ENCODE results near the gene PAX9.

Gene PAX9

GRCh38 chr14:36649872-36650650 is 11.6 kb upstream of the PAX9 start:
- Mint-ChIP-seq H3K36me3 (ENCODE audit: low read depth) (peaks cover 2% of the 10 kb centered on the region), H3K27ac (no peak overlapping the region), H3K9me3 (no peaks in the 10 kb centered on the region), H3K4me1 (ENCODE audit: low read depth) (peaks cover 5% of the 10 kb centered on the region), H3K4me3 (no peak overlapping the region), H3K27me3 (ENCODE audit: low read depth) (peaks cover 83% of the 10 kb centered on the region)
- no peak for DNase-seq (ENCODE audit: low spot score)

- peaks cover 92% of the 10 kb centered on the region for H3K27me3 Mint-ChIP-seq (ENCODE audit: low read depth)
- no peak overlapping the region for H3K27ac Mint-ChIP-seq
- no peaks in the 10 kb centered on the region for H3K9me3 Mint-ChIP-seq
- H3K4me1 Mint-ChIP-seq (ENCODE audit: low read depth) = peaks cover 10% of the 10 kb centered on the region
- no peak for DNase-seq (ENCODE audit: low spot score)
- peaks cover 2% of the 10 kb centered on the region for H3K36me3 Mint-ChIP-seq (ENCODE audit: low read depth)
- no peak overlapping the region for H3K4me3 Mint-ChIP-seq
Observed at GRCh38 chr14:36652542-36653201, 9.0 kb upstream of the PAX9 start.

- H3K36me3 Mint-ChIP-seq (ENCODE audit: low read depth) = no peaks in the 10 kb centered on the region
- no peak overlapping the region for H3K27ac Mint-ChIP-seq
- H3K9me3 Mint-ChIP-seq = no peaks in the 10 kb centered on the region
- DNase-seq (ENCODE audit: low spot score) = no peak
- no peak overlapping the region for H3K4me3 Mint-ChIP-seq
- H3K27me3 Mint-ChIP-seq (ENCODE audit: low read depth) = peaks cover 91% of the 10 kb centered on the region
- H3K4me1 Mint-ChIP-seq (ENCODE audit: low read depth) = peaks cover 7% of the 10 kb centered on the region
Observed at GRCh38 chr14:36653413-36653812, 8.2 kb upstream of the PAX9 start.

GRCh38 chr14:36653962-36654793 is 7.5 kb upstream of the PAX9 start:
- Mint-ChIP-seq H3K4me1 (ENCODE audit: low read depth) (peaks cover 7% of the 10 kb centered on the region), H3K9me3 (no peaks in the 10 kb centered on the region), H3K4me3 (no peak overlapping the region), H3K27ac (no peak overlapping the region), H3K36me3 (ENCODE audit: low read depth) (no peaks in the 10 kb centered on the region), H3K27me3 (ENCODE audit: low read depth) (peaks cover 90% of the 10 kb centered on the region)
- no peak for DNase-seq (ENCODE audit: low spot score)

- peaks cover 7% of the 10 kb centered on the region for H3K4me1 Mint-ChIP-seq (ENCODE audit: low read depth)
- no peaks in the 10 kb centered on the region for H3K9me3 Mint-ChIP-seq
- H3K27ac Mint-ChIP-seq = no peak overlapping the region
- peaks cover 91% of the 10 kb centered on the region for H3K27me3 Mint-ChIP-seq (ENCODE audit: low read depth)
- H3K36me3 Mint-ChIP-seq (ENCODE audit: low read depth) = no peaks in the 10 kb centered on the region
- H3K4me3 Mint-ChIP-seq = no peak overlapping the region
- no peak for DNase-seq (ENCODE audit: low spot score)
Observed at GRCh38 chr14:36654794-36655381, 6.8 kb upstream of the PAX9 start.

GRCh38 chr14:36655571-36655962 is 6.1 kb upstream of the PAX9 start:
- no peaks in the 10 kb centered on the region for H3K9me3 Mint-ChIP-seq
- no peak overlapping the region for H3K4me3 Mint-ChIP-seq
- peak overlapping the region; percentile 65 for H3K27ac Mint-ChIP-seq
- H3K4me1 Mint-ChIP-seq (ENCODE audit: low read depth) = peaks cover 7% of the 10 kb centered on the region
- DNase-seq (ENCODE audit: low spot score) = no peak
- peaks cover 91% of the 10 kb centered on the region for H3K27me3 Mint-ChIP-seq (ENCODE audit: low read depth)
- H3K36me3 Mint-ChIP-seq (ENCODE audit: low read depth) = peaks cover 2% of the 10 kb centered on the region

DNA sequence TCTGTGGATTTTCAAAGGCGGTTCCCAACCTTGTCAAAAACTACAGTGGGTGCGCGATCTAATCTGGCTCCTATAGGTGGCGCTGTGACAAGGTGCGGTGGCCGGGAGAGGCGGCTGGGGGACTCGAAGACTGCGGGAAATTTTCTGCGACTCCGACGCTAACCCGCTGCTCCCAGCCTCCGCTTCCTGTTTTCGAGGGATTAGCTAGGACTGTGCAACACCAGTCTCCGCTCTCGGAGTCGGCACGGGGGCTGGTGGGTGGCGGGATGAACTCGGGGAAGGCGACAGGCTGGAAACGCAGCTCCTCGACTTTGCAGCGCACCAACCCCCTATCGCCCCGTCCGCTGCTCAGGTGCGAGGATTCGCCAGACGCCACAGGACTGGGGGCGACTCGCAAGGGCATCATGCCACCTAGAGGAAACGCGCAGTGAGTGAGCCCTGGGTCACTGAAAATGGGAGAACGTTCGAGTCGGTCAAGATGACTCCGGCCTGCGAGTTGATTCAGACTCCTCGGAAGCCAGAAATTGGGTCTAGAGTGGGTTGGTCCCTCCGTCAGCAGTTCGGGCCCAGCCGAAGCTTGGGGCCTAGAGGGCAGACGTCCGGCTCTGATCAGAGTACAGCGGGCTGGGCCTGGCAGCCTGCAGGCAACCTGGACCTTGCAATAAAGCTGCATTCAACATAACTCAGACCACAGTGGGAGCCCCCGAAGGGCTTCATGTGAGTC is 5.5 kb upstream of the PAX9 start:
- no peak overlapping the region for H3K4me3 Mint-ChIP-seq
- H3K4me1 Mint-ChIP-seq (ENCODE audit: low read depth) = peaks cover 7% of the 10 kb centered on the region
- peaks cover 94% of the 10 kb centered on the region for H3K27me3 Mint-ChIP-seq (ENCODE audit: low read depth)
- H3K27ac Mint-ChIP-seq = no peak overlapping the region
- H3K9me3 Mint-ChIP-seq = no peaks in the 10 kb centered on the region
- H3K36me3 Mint-ChIP-seq (ENCODE audit: low read depth) = peaks cover 4% of the 10 kb centered on the region
- no peak for DNase-seq (ENCODE audit: low spot score)

DNA sequence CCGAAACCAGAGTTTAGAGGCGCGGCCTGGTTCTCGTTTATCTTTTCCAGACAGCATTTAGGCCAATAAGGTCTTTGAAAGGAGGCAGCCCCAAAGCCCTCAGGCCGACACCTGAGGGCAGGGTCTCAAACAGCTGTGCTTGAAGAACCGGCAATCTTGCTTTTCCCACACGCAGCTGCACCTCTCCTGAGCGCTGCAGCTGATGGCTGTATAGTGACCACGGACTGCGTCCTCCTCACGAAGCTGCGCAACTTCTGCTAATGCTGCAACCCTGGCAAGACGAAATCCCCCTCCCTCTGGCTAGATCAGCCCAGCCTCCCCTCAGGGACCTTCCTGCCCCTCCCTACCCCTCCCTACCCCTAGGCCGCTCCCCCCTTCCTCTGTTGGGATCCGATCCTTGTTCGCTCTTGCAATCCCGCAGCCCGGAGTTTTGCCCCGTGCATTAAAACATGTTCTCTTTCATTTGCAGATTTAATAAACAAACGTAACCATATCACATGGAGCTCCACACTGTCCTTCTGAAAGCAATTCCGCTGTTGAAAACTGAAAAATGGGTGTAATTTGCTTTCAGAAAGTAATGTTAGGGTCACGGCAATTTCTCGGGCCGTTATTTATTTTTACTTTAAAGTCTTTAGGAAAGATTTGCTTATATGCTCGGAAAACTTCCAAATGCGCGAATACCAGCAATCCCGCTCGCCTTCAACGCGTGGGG is 4.8 kb upstream of the PAX9 start:
- H3K4me1 Mint-ChIP-seq (ENCODE audit: low read depth) = peaks cover 10% of the 10 kb centered on the region
- DNase-seq (ENCODE audit: low spot score) = no peak
- H3K4me3 Mint-ChIP-seq = peak overlapping the region; percentile 15
- H3K9me3 Mint-ChIP-seq = peaks cover 4% of the 10 kb centered on the region
- H3K27ac Mint-ChIP-seq = peak overlapping the region; percentile 68
- peaks cover 94% of the 10 kb centered on the region for H3K27me3 Mint-ChIP-seq (ENCODE audit: low read depth)
- H3K36me3 Mint-ChIP-seq (ENCODE audit: low read depth) = peaks cover 5% of the 10 kb centered on the region

GRCh38 chr14:36657399-36658122 is 4.1 kb upstream of the PAX9 start:
- Mint-ChIP-seq H3K27ac (no peak overlapping the region), H3K4me1 (ENCODE audit: low read depth) (peaks cover 10% of the 10 kb centered on the region), H3K36me3 (ENCODE audit: low read depth) (peaks cover 5% of the 10 kb centered on the region), H3K9me3 (peaks cover 4% of the 10 kb centered on the region), H3K4me3 (no peak overlapping the region), H3K27me3 (ENCODE audit: low read depth) (peaks cover 96% of the 10 kb centered on the region)
- no peak for DNase-seq (ENCODE audit: low spot score)

DNA sequence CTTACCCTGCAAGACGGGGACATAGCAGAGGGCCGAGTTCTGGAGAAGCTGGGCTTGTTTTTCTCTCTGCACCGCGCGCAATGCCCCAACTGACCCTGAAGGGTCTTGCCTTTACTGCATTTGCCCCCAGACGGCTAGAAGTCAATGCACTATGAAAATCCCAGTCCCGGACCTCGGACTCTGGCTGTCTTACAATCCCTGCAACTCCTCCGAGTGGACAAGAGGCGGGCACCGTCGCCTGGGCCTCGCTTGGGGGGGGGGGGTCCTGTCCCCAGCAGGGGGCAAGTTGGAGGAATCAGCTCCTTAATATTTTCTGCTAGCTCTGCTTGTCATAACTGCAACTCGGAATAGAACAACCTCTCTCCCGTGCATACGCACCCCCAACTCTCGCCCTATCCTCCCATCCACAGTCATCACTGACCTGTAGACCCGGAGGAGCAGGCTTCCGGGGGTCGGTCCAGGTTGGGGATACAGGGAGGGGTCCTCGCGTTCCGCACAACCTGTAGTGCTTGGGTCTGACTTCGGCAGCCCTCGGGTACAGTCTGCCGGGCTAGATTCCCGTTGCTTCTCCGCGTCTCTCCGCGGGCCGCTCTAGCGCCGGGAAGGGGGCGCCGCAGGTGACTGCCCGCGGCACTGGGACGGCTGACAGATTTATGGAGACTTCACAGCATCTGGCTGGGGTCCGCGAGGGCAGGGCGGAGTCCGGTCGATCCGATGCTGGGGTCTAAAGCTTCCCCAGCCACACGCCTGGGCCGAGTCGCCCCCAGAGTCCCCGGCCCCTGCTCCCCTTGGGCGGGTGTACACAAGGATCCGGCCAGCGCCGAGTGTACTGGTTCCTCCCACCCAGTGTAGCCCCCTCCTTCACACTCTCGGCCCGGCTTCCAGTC is 3.3 kb upstream of the PAX9 start:
- Mint-ChIP-seq H3K27ac (peak overlapping the region; percentile 52), H3K4me3 (no peak overlapping the region)

DNA sequence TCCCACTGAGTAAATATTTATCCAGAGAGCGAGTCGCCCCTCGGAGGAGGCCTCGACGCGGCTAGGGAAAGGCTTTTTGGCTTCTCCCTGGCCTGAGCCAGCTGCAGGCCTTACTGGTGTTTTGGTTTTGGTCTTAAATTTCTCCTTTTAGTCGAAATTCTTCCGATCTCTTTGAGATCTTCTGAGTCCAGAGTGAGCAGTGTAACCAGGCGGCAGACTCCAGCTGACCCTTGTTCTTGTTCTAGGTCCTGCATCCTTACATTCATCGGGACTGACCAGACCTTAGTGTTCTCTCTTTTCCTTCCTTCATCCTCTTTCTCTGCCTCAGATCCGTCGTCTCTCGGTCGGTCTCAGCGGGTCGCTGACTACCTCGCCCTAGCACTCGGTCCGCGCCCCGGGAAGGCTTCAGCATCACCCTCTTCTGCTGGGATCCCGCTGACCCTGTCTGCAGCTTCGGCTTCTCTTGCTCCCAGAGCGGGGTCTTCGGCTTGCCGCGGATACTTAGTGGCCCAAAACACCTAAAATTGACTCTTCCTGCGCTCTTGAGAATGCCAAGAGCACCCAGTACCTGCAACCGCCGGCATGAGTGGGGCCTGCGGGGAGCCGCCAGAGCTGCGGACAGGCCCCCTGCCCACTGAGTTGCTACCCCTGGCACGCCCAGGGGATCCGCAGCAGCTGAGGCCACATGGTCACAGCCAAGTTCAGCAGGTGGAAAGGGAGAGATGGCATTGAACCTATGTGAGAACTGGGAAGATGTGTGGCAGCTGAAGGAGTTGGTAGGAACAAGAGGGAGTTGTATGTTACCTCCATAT is 2.4 kb upstream of the PAX9 start:
- H3K9me3 Mint-ChIP-seq = peaks cover 4% of the 10 kb centered on the region
- peaks cover 15% of the 10 kb centered on the region for H3K4me1 Mint-ChIP-seq (ENCODE audit: low read depth)
- H3K27ac Mint-ChIP-seq = peak overlapping the region; percentile 3
- peaks cover 5% of the 10 kb centered on the region for H3K36me3 Mint-ChIP-seq (ENCODE audit: low read depth)
- H3K4me3 Mint-ChIP-seq = no peak overlapping the region
- no peak for DNase-seq (ENCODE audit: low spot score)
- H3K27me3 Mint-ChIP-seq (ENCODE audit: low read depth) = peaks cover 96% of the 10 kb centered on the region

More for the DNA sequence above, 3.3 kb upstream of the PAX9 start:
- no peak for DNase-seq (ENCODE audit: low spot score)
- Mint-ChIP-seq H3K4me1 (ENCODE audit: low read depth) (peaks cover 10% of the 10 kb centered on the region), H3K9me3 (peaks cover 4% of the 10 kb centered on the region), H3K36me3 (ENCODE audit: low read depth) (peaks cover 5% of the 10 kb centered on the region), H3K27me3 (ENCODE audit: low read depth) (peaks cover 95% of the 10 kb centered on the region)

Data from T-helper 2 cell treated with Interferon-gamma antibody and Interleukin-4, amounts not matched to agents 5 μg/mL and 100 μg/mL, for 36 hours (primary cell).